Liver (tissue), 9 donors: ENCODE data around the gene IWS1. TPM values are rescaled to one million over a fixed set of nuclear protein-coding genes. Genes with fewer than 3 reads are reported as not detected.

Source experiments
- DNase-seq: peaks from one replicate; pipeline ENCODE4 v3.0.0-alpha.2; 2017; ENCODE audit warnings: low spot score
- H3K27ac ChIP-seq, 2 donors: one replicate each; pipeline ENCODE4 v1.7.0; 2013; ENCODE audit warnings: inconsistent platforms in 2 of 2, low read length in 2 of 2, control low read depth in 1 of 2, low read depth in 1 of 2, mild to moderate bottlenecking in 1 of 2
- H3K27me3 ChIP-seq, 4 donors: one replicate each; pipeline versions ENCODE4 v1.6.1 to v1.7.0; 2013; ENCODE audit warnings: low read length in 3 of 4, inconsistent platforms in 1 of 4, mild to moderate bottlenecking in 1 of 4, moderate library complexity in 1 of 4; ENCODE audit not compliant: control insufficient read depth in 4 of 4, insufficient read depth in 4 of 4
- H3K36me3 ChIP-seq, 4 donors: one replicate each; pipeline versions ENCODE4 v1.6.1 to v1.7.0; 2013; ENCODE audit warnings: low read length in 3 of 4, mild to moderate bottlenecking in 3 of 4, low read depth in 1 of 4, moderate library complexity in 1 of 4; ENCODE audit not compliant: control insufficient read depth in 4 of 4, insufficient read depth in 3 of 4
- H3K4me1 ChIP-seq, 4 donors: one replicate each; pipeline versions ENCODE4 v1.6.1 to v1.7.0; 2013; ENCODE audit warnings: low read length in 3 of 4, mild to moderate bottlenecking in 3 of 4, moderate library complexity in 1 of 4; ENCODE audit not compliant: control insufficient read depth in 4 of 4, insufficient read depth in 4 of 4
- H3K4me3 ChIP-seq, 3 donors: one replicate each; pipeline versions ENCODE4 v1.6.1 to v1.7.0; 2013; ENCODE audit warnings: low read length in 3 of 3, control low read depth in 1 of 3, low read depth in 1 of 3, mild to moderate bottlenecking in 1 of 3
- H3K9ac ChIP-seq, 2 donors: one replicate each; pipeline ENCODE4 v1.7.0; 2013; ENCODE audit warnings: low read length in 2 of 2, mild to moderate bottlenecking in 2 of 2, moderate library complexity in 2 of 2, control low read depth in 1 of 2, low read depth in 1 of 2
- H3K9me3 ChIP-seq, 4 donors: one replicate each; pipeline versions ENCODE4 v1.6.1 to v1.7.0; 2013; ENCODE audit warnings: low read length in 3 of 4; ENCODE audit not compliant: control insufficient read depth in 4 of 4
- CTCF ChIP-seq: fragments of 150-350 bp; IDR thresholded peaks from 2 replicates; pipeline ENCODE4 v1.5.1; 2017; ENCODE audit warnings: improper control_type of control experiment, low read depth, low read length; ENCODE audit not compliant: missing input control
- EGR1 ChIP-seq, 2 donors: IDR thresholded peaks; 2 replicates each; pipeline ENCODE4 v1.6.1; 2016 to 2018; ENCODE audit warnings: antibody characterized with exemption in 2 of 2, low read depth in 2 of 2
- FOXA2 ChIP-seq: IDR thresholded peaks from 2 replicates; pipeline ENCODE4 v1.6.1; 2016; ENCODE audit warnings: antibody characterized with exemption
- GABPA ChIP-seq, 2 donors: IDR thresholded peaks in 1 of 2; conservative IDR thresholded peaks in 1 of 2; 2 replicates each; pipeline ENCODE4 v1.6.1; 2016; ENCODE audit warnings: antibody characterized with exemption in 2 of 2, mild to moderate bottlenecking in 1 of 2, moderate library complexity in 1 of 2
- HNF4A ChIP-seq, 2 donors: conservative IDR thresholded peaks; 2 replicates each; pipeline ENCODE4 v1.6.1; 2016; ENCODE audit warnings: antibody characterized with exemption in 2 of 2, mild to moderate bottlenecking in 2 of 2
- HNF4G ChIP-seq: IDR thresholded peaks from 2 replicates; pipeline ENCODE4 v1.6.1; 2016; ENCODE audit warnings: antibody characterized with exemption
- JUND ChIP-seq, 2 donors: IDR thresholded peaks; 2 replicates each; pipeline ENCODE4 v1.6.1; 2016; ENCODE audit warnings: antibody characterized with exemption in 2 of 2
- MAX ChIP-seq: IDR thresholded peaks from 2 replicates; pipeline ENCODE4 v1.6.1; 2016; ENCODE audit warnings: antibody characterized with exemption
- NR2F2 ChIP-seq: IDR thresholded peaks from 2 replicates; pipeline ENCODE4 v1.6.1; 2016; ENCODE audit warnings: antibody characterized with exemption
- RAD21 ChIP-seq, 2 donors: IDR thresholded peaks; 2 replicates each; pipeline ENCODE4 v1.6.1; 2016; ENCODE audit warnings: antibody characterized with exemption in 2 of 2, mild to moderate bottlenecking in 2 of 2
- REST ChIP-seq: IDR thresholded peaks from 2 replicates; pipeline ENCODE4 v1.6.1; 2016; ENCODE audit warnings: antibody characterized with exemption, mild to moderate bottlenecking
- RXRA ChIP-seq, 2 donors: IDR thresholded peaks; 2 replicates each; pipeline ENCODE4 v1.6.1; 2017 to 2018; ENCODE audit warnings: antibody characterized with exemption in 2 of 2, mild to moderate bottlenecking in 1 of 2
- SP1 ChIP-seq: IDR thresholded peaks from 2 replicates; pipeline ENCODE4 v1.6.1; 2018; ENCODE audit warnings: antibody characterized with exemption, mild to moderate bottlenecking
- YY1 ChIP-seq: IDR thresholded peaks from 2 replicates; pipeline ENCODE4 v1.6.1; 2016; ENCODE audit warnings: antibody characterized with exemption, mild to moderate bottlenecking
- WGBS: extraction: QIAGEN DNeasy Blood & Tissue Kit; methylation state at CpG from one replicate; pipeline ENCODE4 v1.1.7; 2013; 5-methylcytosine and 5-hydroxymethylcytosine counted together
- polyA plus RNA-seq, 2 donors: library from polyadenylated mRNA; stranded (reverse) in 1 of 2; unstranded in 1 of 2; fragments of 200-250 nt in 1 of 2; fragments of >200 nt in 1 of 2; fragmentation: Nextera tagmentation in 1 of 2; extraction: Ambion mirVana in 1 of 2; gene quantifications; one replicate each; pipeline versions ENCODE4 v1.2.1 to v1.2.3, GENCODE V29; 2013 to 2015
- total RNA-seq, 2 donors: library from RNA; depleted of rRNA; stranded (reverse); fragments of >200 nt; gene quantifications; one replicate each; pipeline ENCODE4 v1.2.3, GENCODE V29; 2014
- TF ChIP-seq, protein P1 (sequence below): IDR thresholded peaks from 2 replicates; pipeline ENCODE4 v1.6.1; 2016; ENCODE audit warnings: antibody characterized with exemption
- TF ChIP-seq, protein P2 (sequence below): IDR thresholded peaks from 2 replicates; pipeline ENCODE4 v1.6.1; 2016; ENCODE audit warnings: antibody characterized with exemption
- donor health status: healthy.
- donor health status: healthy.
- donor health status: healthy.
- donor health status: healthy.
- donor health status: healthy.

The IWS1 gene
- total and polyA plus RNA-seq, 4 donors, result 13.0 to 28.9 (median 22.8) TPM

DNA sequence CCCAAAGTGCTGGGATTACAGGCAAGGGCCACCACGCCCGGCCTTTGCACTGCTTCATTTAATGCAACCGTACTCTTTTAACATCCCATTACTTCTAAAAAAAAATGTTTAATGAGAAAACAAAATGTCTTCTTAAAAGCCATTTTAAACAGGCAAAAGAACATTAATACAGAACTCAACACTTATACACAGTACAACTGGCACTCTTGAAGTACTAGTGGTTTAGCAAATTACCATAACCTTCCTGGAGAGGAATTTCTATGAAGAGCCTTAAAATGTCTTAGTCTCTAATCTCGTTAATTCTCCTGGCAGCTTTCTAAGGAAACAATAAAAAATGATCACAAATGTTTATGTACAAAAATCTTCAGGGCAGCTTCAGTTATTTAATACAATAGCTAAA is 5.9 kb downstream of the IWS1 start:
- peaks cover 4 to 21% (median 13%) of the 10 kb centered on the region in 4 donors for H3K36me3 ChIP-seq
- TF ChIP-seq HNF4G, result no peak
- no peak for TF ChIP-seq SP1
- DNase-seq, result no peak
- peaks cover 6 to 21% (median 14%) of the 10 kb centered on the region in 4 donors for H3K4me1 ChIP-seq
- H3K27me3 ChIP-seq, result no peaks in the 10 kb centered on the region
- no peaks in the 10 kb centered on the region for H3K9me3 ChIP-seq
- no peak overlapping the region for H3K9ac ChIP-seq
- H3K4me3 ChIP-seq, result no peak overlapping the region
- WGBS, result 96% methylated on average over 4 of the region's 4 CpGs
- H3K27ac ChIP-seq, result no peak overlapping the region

DNA sequence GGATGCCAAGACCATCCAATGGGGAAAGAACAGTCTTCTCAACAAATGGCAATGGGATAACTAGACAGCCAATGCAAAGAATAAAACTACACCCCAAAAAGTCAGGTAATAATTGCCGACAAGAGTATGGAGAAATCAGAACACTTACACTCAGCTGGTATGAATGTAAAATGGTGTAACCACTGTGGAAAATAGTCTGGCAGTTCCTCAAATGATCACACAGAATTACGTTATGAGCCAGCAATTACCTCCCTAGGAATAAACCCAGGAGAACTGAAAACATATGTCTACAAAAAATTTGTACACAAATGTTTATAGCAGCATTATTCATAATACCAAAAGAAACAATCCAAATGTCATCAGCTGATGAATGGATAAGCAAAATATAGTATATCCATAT is 8.8 kb downstream of the IWS1 start:
- Histone ChIP-seq H3K9ac (no peak overlapping the region), H3K4me3 (no peak overlapping the region), H3K4me1 (peaks cover 2 to 7% (median 4%) of the 10 kb centered on the region in 4 donors), H3K36me3 (peaks cover 8 to 26% (median 21%) of the 10 kb centered on the region in 4 donors), H3K27ac (no peak overlapping the region), H3K27me3 (no peaks in the 10 kb centered on the region), H3K9me3 (no peaks in the 10 kb centered on the region)
- no peak for DNase-seq
- no peak for TF ChIP-seq SP1
- TF ChIP-seq NR2F2, result no peak
- TF ChIP-seq, protein P1, sequence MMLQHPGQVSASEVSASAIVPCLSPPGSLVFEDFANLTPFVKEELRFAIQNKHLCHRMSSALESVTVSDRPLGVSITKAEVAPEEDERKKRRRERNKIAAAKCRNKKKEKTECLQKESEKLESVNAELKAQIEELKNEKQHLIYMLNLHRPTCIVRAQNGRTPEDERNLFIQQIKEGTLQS, result no peak
- no peak for TF ChIP-seq YY1
- TF ChIP-seq JUND (IDR thresholded peaks at IDR 0.05), result no peak
- TF ChIP-seq HNF4A (conservative IDR thresholded peaks at IDR 0.05), result no peak
- TF ChIP-seq FOXA2, result no peak
- TF ChIP-seq RAD21 (IDR thresholded peaks at IDR 0.05), result no peak
- WGBS, result 92% methylated on average over 2 of the region's 2 CpGs

DNA sequence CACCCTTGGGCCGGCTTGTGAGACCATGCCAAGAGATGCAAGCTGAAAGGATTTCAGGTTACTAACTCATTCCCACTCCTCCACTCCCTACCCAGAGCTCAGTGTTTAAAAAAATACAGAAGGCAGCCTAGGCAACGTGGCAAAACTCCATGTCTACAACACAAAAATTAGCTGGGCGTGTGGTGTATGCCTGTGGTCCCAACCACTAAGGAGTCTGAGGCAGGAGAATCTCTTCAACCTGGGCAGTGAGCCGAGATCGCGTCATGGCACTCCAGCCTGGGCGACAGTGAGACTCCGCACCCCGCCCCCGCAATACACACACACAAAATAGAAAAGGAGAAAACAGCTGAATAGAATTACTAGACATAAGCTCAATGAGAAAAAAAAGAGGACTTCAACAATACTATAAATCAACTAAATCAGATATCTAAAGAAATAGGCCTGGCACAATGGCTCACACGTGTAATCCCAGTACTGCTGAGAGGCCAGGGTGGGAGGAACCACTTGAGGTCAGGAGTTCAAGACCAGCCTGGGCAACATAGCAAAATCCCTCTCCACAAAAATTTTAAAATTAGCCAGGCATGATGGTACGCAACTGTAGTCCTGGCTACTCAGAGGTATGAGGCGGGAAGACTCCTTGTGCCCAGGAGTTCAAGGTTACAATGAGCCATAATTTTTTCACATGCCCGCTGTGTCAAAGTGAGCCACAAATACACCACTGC is 10.1 kb downstream of the IWS1 start:
- H3K4me1 ChIP-seq, result peaks cover 0 to 3% (median 2%) of the 10 kb centered on the region in 4 donors
- H3K36me3 ChIP-seq, result peaks cover 8 to 22% (median 19%) of the 10 kb centered on the region in 4 donors
- no peaks in the 10 kb centered on the region for H3K9me3 ChIP-seq
- no peak overlapping the region for H3K9ac ChIP-seq
- no peak for DNase-seq
- no peak overlapping the region for H3K27ac ChIP-seq
- no peaks in the 10 kb centered on the region for H3K27me3 ChIP-seq
- WGBS, result 94% methylated on average over 14 of the region's 14 CpGs
- H3K4me3 ChIP-seq, result no peak overlapping the region
- TF ChIP-seq REST, result no peak
- TF ChIP-seq GABPA (IDR thresholded peaks at IDR 0.05 in 1 of 2, conservative IDR thresholded peaks at IDR 0.05 in 1 of 2), result no peak
- TF ChIP-seq HNF4G, result no peak
- no peak for TF ChIP-seq CTCF
- no peak for TF ChIP-seq SP1
- TF ChIP-seq, protein P1, result no peak
- no peak for TF ChIP-seq RAD21 (IDR thresholded peaks at IDR 0.05)
- no peak for TF ChIP-seq RXRA (IDR thresholded peaks at IDR 0.05)
- TF ChIP-seq FOXA2, result no peak
- TF ChIP-seq NR2F2, result no peak
- TF ChIP-seq EGR1 (IDR thresholded peaks at IDR 0.05; ENCODE audit: low read depth in 2 of 2), result no peak
- TF ChIP-seq YY1, result no peak
- TF ChIP-seq MAX, result no peak
- no peak for TF ChIP-seq JUND (IDR thresholded peaks at IDR 0.05)
- TF ChIP-seq, protein P2, sequence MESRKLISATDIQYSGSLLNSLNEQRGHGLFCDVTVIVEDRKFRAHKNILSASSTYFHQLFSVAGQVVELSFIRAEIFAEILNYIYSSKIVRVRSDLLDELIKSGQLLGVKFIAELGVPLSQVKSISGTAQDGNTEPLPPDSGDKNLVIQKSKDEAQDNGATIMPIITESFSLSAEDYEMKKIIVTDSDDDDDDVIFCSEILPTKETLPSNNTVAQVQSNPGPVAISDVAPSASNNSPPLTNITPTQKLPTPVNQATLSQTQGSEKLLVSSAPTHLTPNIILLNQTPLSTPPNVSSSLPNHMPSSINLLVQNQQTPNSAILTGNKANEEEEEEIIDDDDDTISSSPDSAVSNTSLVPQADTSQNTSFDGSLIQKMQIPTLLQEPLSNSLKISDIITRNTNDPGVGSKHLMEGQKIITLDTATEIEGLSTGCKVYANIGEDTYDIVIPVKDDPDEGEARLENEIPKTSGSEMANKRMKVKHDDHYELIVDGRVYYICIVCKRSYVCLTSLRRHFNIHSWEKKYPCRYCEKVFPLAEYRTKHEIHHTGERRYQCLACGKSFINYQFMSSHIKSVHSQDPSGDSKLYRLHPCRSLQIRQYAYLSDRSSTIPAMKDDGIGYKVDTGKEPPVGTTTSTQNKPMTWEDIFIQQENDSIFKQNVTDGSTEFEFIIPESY, result no peak
